Urinary bladder (tissue), 4 donors: Measurements from ENCODE around the gene GAS2. TPM values are rescaled to one million over a fixed set of nuclear protein-coding genes. Genes with fewer than 3 reads are reported as not detected.

Source experiments
- DNase-seq: peaks from one replicate; pipeline ENCODE4 v3.0.0-alpha.2; 2015; ENCODE audit errors: extremely low spot score
- H3K27ac ChIP-seq: one replicate; pipeline ENCODE4 v1.5.1; 2013; ENCODE audit warnings: low read depth, mild to moderate bottlenecking, moderate library complexity
- H3K36me3 ChIP-seq: one replicate; pipeline ENCODE4 v1.6.1; 2013; ENCODE audit warnings: mild to moderate bottlenecking, moderate library complexity; ENCODE audit not compliant: insufficient read depth
- H3K4me1 ChIP-seq: one replicate; pipeline ENCODE4 v1.6.1; 2013; ENCODE audit warnings: mild to moderate bottlenecking, moderate library complexity; ENCODE audit not compliant: insufficient read depth
- H3K4me3 ChIP-seq: one replicate; pipeline ENCODE4 v1.5.1; 2013; ENCODE audit warnings: low read depth, low read length
- WGBS: extraction: QIAGEN DNeasy Blood & Tissue Kit; methylation state at CpG from one replicate; pipeline ENCODE4 v1.1.7; 2013; 5-methylcytosine and 5-hydroxymethylcytosine counted together
- polyA plus RNA-seq: library from polyadenylated mRNA; stranded (reverse); fragments of 200-250 nt; gene quantifications from one replicate; pipeline ENCODE4 v1.2.3, GENCODE V29; 2013
- small RNA-seq: library from RNA; depleted of rRNA; stranded (forward); fragments of <200 nt; gene quantifications from one replicate; pipeline ENCODE3, GENCODE V24; 2014
- total RNA-seq: library from RNA; depleted of rRNA; stranded (reverse); fragments of >200 nt; gene quantifications from one replicate; pipeline ENCODE4 v1.2.3, GENCODE V29; 2014
- donor health status: healthy with polysubstance abuse.
- donor health status: healthy.

Gene GAS2
- total and polyA plus RNA-seq, 2 donors = 0.79 to 18.8 TPM

GRCh38 chr11:22851477-22851876 lies 185.1 kb downstream of the GAS2 start:
- no peak overlapping the region for H3K4me3 ChIP-seq
- H3K27ac ChIP-seq = no peak overlapping the region
- no peak for DNase-seq
- no peaks in the 10 kb centered on the region for H3K36me3 ChIP-seq
- no peaks in the 10 kb centered on the region for H3K4me1 ChIP-seq

DNA sequence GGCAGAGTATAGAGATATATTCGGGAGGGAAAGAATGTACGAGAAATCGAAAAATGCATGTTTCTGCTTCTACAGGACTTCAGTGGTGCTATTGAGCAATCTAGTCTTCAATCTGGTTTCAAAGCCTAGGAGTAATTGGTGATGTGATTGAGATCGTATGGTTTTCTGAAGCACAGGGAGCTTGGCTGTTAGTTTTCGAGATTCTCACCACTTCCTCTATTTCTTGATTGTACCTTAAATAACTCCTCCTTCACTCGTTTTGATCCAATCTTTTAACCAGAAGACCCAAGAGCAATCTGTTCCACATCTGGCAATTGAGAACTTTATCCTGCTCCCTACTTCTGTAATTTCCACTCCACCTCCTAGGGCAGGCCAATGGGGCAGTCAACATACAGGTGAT lies 193.3 kb downstream of the GAS2 start:
- no peaks in the 10 kb centered on the region for H3K4me1 ChIP-seq
- WGBS = 83% methylated on average over 6 of the region's 6 CpGs
- no peak for DNase-seq

GRCh38 chr11:22860241-22860640 lies 193.8 kb downstream of the GAS2 start, which contains the start of gene CCDC179:
Gene CCDC179, minus strand, starts transcription at chr11:22860474. Its CDS starts 53 bp downstream, at chr11:22860421.
- Histone ChIP-seq H3K4me1 (no peaks in the 10 kb centered on the region), H3K36me3 (no peaks in the 10 kb centered on the region), H3K4me3 (no peak within 1 kb of the TSS), H3K27ac (no peak within 1 kb of the TSS)
- WGBS = 96% methylated on average over 4 of the region's 4 CpGs
- no peak for DNase-seq

More for the DNA sequence above, 193.3 kb downstream of the GAS2 start:
- Histone ChIP-seq H3K27ac (no peak overlapping the region), H3K36me3 (no peaks in the 10 kb centered on the region), H3K4me3 (no peak overlapping the region)

Small RNA genes within 50 kb of the gene (small RNA-seq; reads per million reads assigned to genes)
- not detected for gene RNA5SP338

Other genes with a start within 250 kb of the GAS2 start
- gene FANCF, start 40.8 kb upstream of the GAS2 start, total RNA-seq = 14.3 TPM
- 5.6 TPM for gene FANCF, start 40.8 kb upstream of the GAS2 start, polyA plus RNA-seq
- 15.1 TPM for gene SVIP, start 163.2 kb downstream of the GAS2 start, total RNA-seq
- gene SVIP, start 163.2 kb downstream of the GAS2 start, polyA plus RNA-seq = 6.5 TPM
- not detected for gene CCDC179, start 193.9 kb downstream of the GAS2 start, total RNA-seq
- not detected for gene CCDC179, start 193.9 kb downstream of the GAS2 start, polyA plus RNA-seq